K562 (cell line): ENCODE results near the gene SPEM1. TPM values are rescaled to one million over a fixed set of nuclear protein-coding genes. Genes with fewer than 3 reads are reported as not detected.

Experiments used
- ATAC-seq: fragments of 200-7000 bp; cut with Tn5 transposase; 3 replicates; pipeline ENCODE4 v1.9.1; 2020; ENCODE audit warnings: moderate library complexity
- BruUV-seq: library from RNA; stranded (reverse); fragments of 400-500 nt; replicated peaks from 2 replicates; lab custom pipeline; 2021; lab: Mats Ljungman, UMichigan
- CTCF ChIA-PET: fragments of 300-600 bp; formaldehyde crosslinking; extraction: SDS; loops from one replicate; lab custom pipeline; 2021; ENCODE audit warnings: low intra/inter-chr PET ratio; lab: Yijun Ruan, JAX
- POLR2A ChIA-PET: fragments of 300-600, 350-650 bp; sonication (Branson Sonifier 250); formaldehyde crosslinking; extraction: SDS; loops from one replicate; lab custom pipeline; 2021; ENCODE audit warnings: antibody characterized with exemption, inconsistent platforms; lab: Yijun Ruan, JAX
- DNase-seq, 4 experiments: peaks; one replicate each; pipeline versions ENCODE4 v3.0.0 to v3.0.0-alpha.2; 2011 to 2018; ENCODE audit warnings: low spot score in 3 of 4, mixed read lengths in 3 of 4; ENCODE audit errors: extremely low read depth in 1 of 4
- FAIRE-seq: peaks from 2 replicates; lab custom pipeline; 2011; peaks lifted over from hg19 to GRCh38; lab: Jason Lieb, UNC
- H2AFZ ChIP-seq: 2 replicates; pipeline ENCODE4 v1.6.0; 2011; ENCODE audit warnings: low read depth, low read length, control low read depth, inconsistent platforms
- H3K27ac ChIP-seq: fragments of 200-600 bp; 3 replicates; pipeline ENCODE4 v1.8.0; 2011; ENCODE audit warnings: low read depth, mild to moderate bottlenecking, control low read depth, inconsistent platforms, low read length, moderate library complexity, mixed read lengths; ENCODE audit errors: extremely low read depth
- H3K27me3 ChIP-seq, 2 experiments: fragments of 300-600 bp in 1 of 2; 2 replicates in 1 of 2; 3 replicates in 1 of 2; pipeline versions ENCODE4 v1.6.0 to v1.8.0; 2011; ENCODE audit warnings: inconsistent platforms in 2 of 2, low read length in 2 of 2, mild to moderate bottlenecking in 1 of 2, mixed read lengths in 1 of 2, moderate library complexity in 1 of 2; ENCODE audit not compliant: control insufficient read depth in 2 of 2, insufficient read depth in 2 of 2
- H3K36me3 ChIP-seq: fragments of 300-600 bp; 3 replicates; pipeline ENCODE4 v1.8.0; 2011; ENCODE audit warnings: mild to moderate bottlenecking, low read length, inconsistent platforms; ENCODE audit not compliant: control insufficient read depth, insufficient read depth
- H3K4me1 ChIP-seq, 2 experiments: fragments of 200-600 bp in 1 of 2; replicated peaks in 1 of 2; 2 replicates in 1 of 2; 3 replicates in 1 of 2; pipeline versions ENCODE4 v1.5.1 to v1.8.0; 2011; ENCODE audit warnings: inconsistent platforms in 2 of 2, low read length in 2 of 2, mild to moderate bottlenecking in 1 of 2, mixed read lengths in 1 of 2, moderate library complexity in 1 of 2; ENCODE audit not compliant: control insufficient read depth in 2 of 2, insufficient read depth in 2 of 2
- H3K4me2 ChIP-seq: 2 replicates; pipeline ENCODE4 v1.6.1; 2011; ENCODE audit warnings: low read length, control low read depth, inconsistent platforms, mixed read lengths; ENCODE audit not compliant: insufficient read depth
- H3K4me3 ChIP-seq: fragments of 200-600 bp; sonication (generic), shearing (Covaris generic); 2 replicates; pipeline ENCODE4 v1.5.1; 2016; ENCODE audit warnings: control low read depth, inconsistent platforms
- H3K79me2 ChIP-seq: fragments of 200-600 bp; 3 replicates; pipeline ENCODE4 v1.8.0; 2011; ENCODE audit warnings: low read length, inconsistent platforms; ENCODE audit not compliant: control insufficient read depth, insufficient read depth
- H3K9ac ChIP-seq, 2 experiments: 2 replicates each; pipeline versions ENCODE4 v1.6.0 to v1.6.1; 2011; ENCODE audit warnings: low read depth in 2 of 2, low read length in 2 of 2, control low read depth in 1 of 2, inconsistent platforms in 1 of 2, mild to moderate bottlenecking in 1 of 2, mixed read lengths in 1 of 2; ENCODE audit not compliant: insufficient read depth in 1 of 2
- H3K9me1 ChIP-seq: one replicate; pipeline ENCODE4 v1.6.0; 2011; ENCODE audit warnings: inconsistent platforms, mild to moderate bottlenecking, low read length, moderate library complexity; ENCODE audit not compliant: control insufficient read depth, insufficient read depth
- H3K9me3 ChIP-seq: replicated peaks from 2 replicates; pipeline ENCODE4 v1.5.1; 2011; ENCODE audit warnings: low read depth, low read length, inconsistent platforms; ENCODE audit not compliant: control insufficient read depth, insufficient read depth
- H4K20me1 ChIP-seq: replicated peaks from 2 replicates; pipeline ENCODE4 v1.6.1; 2011; ENCODE audit warnings: low read length, inconsistent platforms, mixed read lengths; ENCODE audit not compliant: control insufficient read depth, insufficient read depth
- FOS ChIP-seq: IDR thresholded peaks from 3 replicates; pipeline ENCODE4 v1.6.1; 2011; ENCODE audit not compliant: insufficient read length; ENCODE audit errors: extremely low read depth
- FUS ChIP-seq: fragments of 200-400 bp; formaldehyde crosslinking; optimal IDR thresholded peaks from 2 replicates; pipeline ENCODE3; 2017; ENCODE audit warnings: low read depth, low read length
- IFI16 ChIP-seq: fragments of 250-450 bp; sonication (Bioruptor Pico); IDR thresholded peaks from 2 replicates; pipeline ENCODE4 v2.1.2; 2022; ENCODE audit warnings: mild to moderate bottlenecking, inconsistent platforms
- KDM2B ChIP-seq: fragments of 250-450 bp; sonication (Bioruptor Pico); IDR thresholded peaks from 2 replicates; pipeline ENCODE4 v1.8.0; 2021; ENCODE audit warnings: mild to moderate bottlenecking, moderate library complexity
- MCM3 ChIP-seq: fragments of 450-650 bp; IDR thresholded peaks from 2 replicates; pipeline ENCODE4 v1.6.1; 2016
- MEIS2 ChIP-seq: fragments of 450-650 bp; IDR thresholded peaks from 2 replicates; pipeline ENCODE4 v1.6.1; 2014; ENCODE audit warnings: mild to moderate bottlenecking; ENCODE audit not compliant: partially characterized antibody
- MYC ChIP-seq, 2 experiments: fragments of 250-450 bp in 1 of 2; sonication (Bioruptor Pico) in 1 of 2; IDR thresholded peaks; 2 replicates each; pipeline versions ENCODE4 v1.5.1 to v1.6.1; 2012 to 2021; ENCODE audit warnings: low read depth in 2 of 2, borderline replicate concordance in 1 of 2, improper control_type of control experiment in 1 of 2, low read length in 1 of 2, mild to moderate bottlenecking in 1 of 2, moderate library complexity in 1 of 2
- RBM15 ChIP-seq: fragments of 200-400 bp; formaldehyde crosslinking; IDR thresholded peaks from 2 replicates; pipeline ENCODE4 v1.6.1; 2018; ENCODE audit warnings: mild to moderate bottlenecking, low read length, moderate library complexity; ENCODE audit not compliant: insufficient read depth
- SIN3A ChIP-seq, 2 experiments: fragments of 150-350 bp in 1 of 2; IDR thresholded peaks; 2 replicates each; pipeline ENCODE4 v1.6.1; 2011 to 2016; ENCODE audit warnings: borderline replicate concordance in 2 of 2, low read depth in 2 of 2, low read length in 2 of 2, mild to moderate bottlenecking in 2 of 2, moderate library complexity in 2 of 2; ENCODE audit not compliant: control insufficient read depth in 1 of 2
- TAF1 ChIP-seq: IDR thresholded peaks from 2 replicates; pipeline ENCODE4 v1.6.1; 2011; ENCODE audit warnings: mild to moderate bottlenecking, low read length, moderate library complexity; ENCODE audit not compliant: insufficient read depth, control insufficient read depth, severe bottlenecking; ENCODE audit errors: extremely low read depth
- TAF15 ChIP-seq: fragments of 200-400 bp; formaldehyde crosslinking; IDR thresholded peaks from 2 replicates; pipeline ENCODE4 v1.6.1; 2017; ENCODE audit warnings: mild to moderate bottlenecking, low read depth, low read length, moderate library complexity
- ZKSCAN8 ChIP-seq: fragments of 200-800 bp; sonication (Bioruptor generic); IDR thresholded peaks from 2 replicates; pipeline ENCODE4 v1.6.1; 2016; ENCODE audit warnings: missing genetic modification characterization, missing compliant biosample characterization
- ZNF444 ChIP-seq: fragments of 250-450 bp; sonication (Bioruptor Pico); IDR thresholded peaks from 2 replicates; pipeline ENCODE4 v1.4.0; 2020; ENCODE audit warnings: mild to moderate bottlenecking, moderate library complexity
- ZNF586 ChIP-seq: fragments of 450-650 bp; formaldehyde crosslinking; conservative IDR thresholded peaks from 2 replicates; pipeline ENCODE4 v1.4.0; 2020; ENCODE audit warnings: mild to moderate bottlenecking, moderate library complexity
- WGBS: fragments of 100-300 bp; shearing (Covaris generic); methylation state at CpG from one replicate; pipeline ENCODE4 v1.1.6; 2016; ENCODE audit warnings: low coverage, mixed read lengths; ENCODE audit not compliant: insufficient coverage; ENCODE audit errors: missing lambda C conversion rate; 5-methylcytosine and 5-hydroxymethylcytosine counted together
- in situ Hi-C: fragments of 300-500 bp; cut with MboI; formaldehyde crosslinking; loops from 4 replicates; pipeline ENCODE4 v1.15.0; 2018; ENCODE audit warnings: inconsistent platforms, mixed read lengths
- intact Hi-C: fragments of 100-400 bp; cut with micrococcal nuclease; formaldehyde crosslinking; loops from 2 replicates; pipeline ENCODE4 v1.14.2; 2022
- polyA plus RNA-seq, 8 experiments: library from polyadenylated mRNA; depleted of rRNA in 4 of 8; stranded (reverse) in 5 of 8; unstranded in 3 of 8; fragments of >200 nt; fragmentation: Nextera tagmentation in 2 of 8; fragmentation: Illumina TruSeq in 1 of 8; extraction: Ambion mirVana in 2 of 8; extraction: Trizol in 1 of 8; gene quantifications; 2 replicates each; pipeline versions ENCODE4 v1.2.1 to v1.2.3, GENCODE V29; 2011 to 2014; ENCODE audit warnings: inconsistent platforms in 1 of 8, missing spikeins in 1 of 8
- total RNA-seq, 7 experiments: library from RNA; depleted of rRNA in 6 of 7; stranded (reverse); fragments of >200 nt in 6 of 7; fragmentation: Illumina TruSeq in 2 of 7; extraction: Trizol in 2 of 7; gene quantifications; 2 replicates each; pipeline versions ENCODE4 v1.2.1 to v1.2.3, GENCODE V29; 2011 to 2021; ENCODE audit warnings: low replicate concordance in 1 of 7
- TF ChIP-seq, protein P1 (sequence below): sonication (generic); formaldehyde crosslinking; IDR thresholded peaks from 2 replicates; pipeline ENCODE4 v1.8.0; 2022; ENCODE audit warnings: missing genetic modification reagents, mild to moderate bottlenecking, moderate library complexity, borderline replicate concordance
- TF ChIP-seq, protein P2 (sequence below): sonication (generic); formaldehyde crosslinking; IDR thresholded peaks from 2 replicates; pipeline ENCODE4 v1.8.1; 2023; ENCODE audit warnings: mild to moderate bottlenecking, missing genetic modification reagents, moderate library complexity
- TF ChIP-seq, protein P3 (sequence below): fragments of 250-450 bp; sonication (Bioruptor Pico); IDR thresholded peaks from 2 replicates; pipeline ENCODE4 v1.5.0; 2020; ENCODE audit warnings: mild to moderate bottlenecking

Gene SPEM1
- total and polyA plus RNA-seq, 9 of the 15 experiments (the other 6 are each of a cell fraction or from before 2014, with no cell fraction given): not detected

DNA sequence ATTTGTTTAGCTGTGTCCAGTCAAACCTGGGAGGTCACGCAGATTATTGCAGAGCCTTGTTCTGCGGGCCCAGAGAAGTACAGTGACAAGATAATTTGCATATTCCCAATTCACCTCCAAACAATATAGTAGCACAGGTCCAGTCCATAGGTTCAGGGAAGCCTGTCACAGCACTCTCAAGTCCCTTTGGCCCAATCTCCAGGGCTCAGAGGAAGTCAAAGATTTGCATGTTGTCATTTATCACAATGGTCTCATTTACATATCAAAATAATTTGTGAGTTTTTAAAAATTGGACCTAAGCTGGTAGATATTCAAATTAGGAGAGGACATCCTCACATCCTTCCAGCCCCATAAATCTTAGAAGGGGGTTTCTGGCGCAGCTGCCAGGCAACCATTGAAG is 47.4 kb downstream of the SPEM1 start:
- H3K27ac ChIP-seq: peak overlapping the region; percentile 70
- peaks cover 30% of the 10 kb centered on the region; the same call in 1 of the 3 replicates for H3K36me3 ChIP-seq
- ATAC-seq (no peak), FAIRE-seq (no peak), DNase-seq (no peak)
- no peak overlapping the region for H2AFZ ChIP-seq
- H4K20me1 ChIP-seq: no peaks in the 10 kb centered on the region
- POLR2A ChIA-PET: interaction anchor here (0.6 to 3.2 kb wide), 5 partner anchors 11 to 395 kb away, joined by 3 to 10 read pairs (median 3); partner anchors contain the start of genes POLR2A, SLC35G6 and ZBTB4
- TF ChIP-seq IFI16 (CRISPR knock-in tag) (no peak), FUS (no peak), MCM3 (no peak), MYC (IDR thresholded peaks at IDR 0.05; ENCODE audit: low read depth, low read length) (no peak), MYC (CRISPR knock-in tag; IDR thresholded peaks at IDR 0.05; ENCODE audit: borderline replicate concordance, low read depth) (no peak), ZKSCAN8 (CRISPR knock-in tag) (no peak), ZNF586 (no peak), KDM2B (CRISPR knock-in tag) (no peak), TAF1 (no peak), FOS (no peak), ZNF444 (CRISPR knock-in tag) (no peak), SIN3A (IDR thresholded peaks at IDR 0.05; ENCODE audit: borderline replicate concordance in 2 of 2, control insufficient read depth in 1 of 2, low read depth in 2 of 2, low read length in 2 of 2) (no peak), RBM15 (no peak), MEIS2 (no peak), TAF15 (no peak)
- TF ChIP-seq, protein P1, sequence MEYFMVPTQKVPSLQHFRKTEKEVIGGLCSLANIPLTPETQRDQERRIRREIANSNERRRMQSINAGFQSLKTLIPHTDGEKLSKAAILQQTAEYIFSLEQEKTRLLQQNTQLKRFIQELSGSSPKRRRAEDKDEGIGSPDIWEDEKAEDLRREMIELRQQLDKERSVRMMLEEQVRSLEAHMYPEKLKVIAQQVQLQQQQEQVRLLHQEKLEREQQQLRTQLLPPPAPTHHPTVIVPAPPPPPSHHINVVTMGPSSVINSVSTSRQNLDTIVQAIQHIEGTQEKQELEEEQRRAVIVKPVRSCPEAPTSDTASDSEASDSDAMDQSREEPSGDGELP (CRISPR knock-in tag): no peak
- TF ChIP-seq, protein P2, sequence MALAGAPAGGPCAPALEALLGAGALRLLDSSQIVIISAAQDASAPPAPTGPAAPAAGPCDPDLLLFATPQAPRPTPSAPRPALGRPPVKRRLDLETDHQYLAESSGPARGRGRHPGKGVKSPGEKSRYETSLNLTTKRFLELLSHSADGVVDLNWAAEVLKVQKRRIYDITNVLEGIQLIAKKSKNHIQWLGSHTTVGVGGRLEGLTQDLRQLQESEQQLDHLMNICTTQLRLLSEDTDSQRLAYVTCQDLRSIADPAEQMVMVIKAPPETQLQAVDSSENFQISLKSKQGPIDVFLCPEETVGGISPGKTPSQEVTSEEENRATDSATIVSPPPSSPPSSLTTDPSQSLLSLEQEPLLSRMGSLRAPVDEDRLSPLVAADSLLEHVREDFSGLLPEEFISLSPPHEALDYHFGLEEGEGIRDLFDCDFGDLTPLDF (CRISPR knock-in tag): no peak
- TF ChIP-seq, protein P3, sequence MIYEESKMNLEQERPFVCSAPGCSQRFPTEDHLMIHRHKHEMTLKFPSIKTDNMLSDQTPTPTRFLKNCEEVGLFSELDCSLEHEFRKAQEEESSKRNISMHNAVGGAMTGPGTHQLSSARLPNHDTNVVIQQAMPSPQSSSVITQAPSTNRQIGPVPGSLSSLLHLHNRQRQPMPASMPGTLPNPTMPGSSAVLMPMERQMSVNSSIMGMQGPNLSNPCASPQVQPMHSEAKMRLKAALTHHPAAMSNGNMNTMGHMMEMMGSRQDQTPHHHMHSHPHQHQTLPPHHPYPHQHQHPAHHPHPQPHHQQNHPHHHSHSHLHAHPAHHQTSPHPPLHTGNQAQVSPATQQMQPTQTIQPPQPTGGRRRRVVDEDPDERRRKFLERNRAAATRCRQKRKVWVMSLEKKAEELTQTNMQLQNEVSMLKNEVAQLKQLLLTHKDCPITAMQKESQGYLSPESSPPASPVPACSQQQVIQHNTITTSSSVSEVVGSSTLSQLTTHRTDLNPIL (CRISPR knock-in tag): no peak
- in situ Hi-C loops (no loop called here), intact Hi-C loops (no loop called here)
- peaks cover 8 to 28% of the 10 kb centered on the region in 2 experiments for H3K4me1 ChIP-seq
- H3K9ac ChIP-seq: peak overlapping the region in 1 of 2 experiments; percentile 55; a peak in 2 of 4 replicates
- no peaks in the 10 kb centered on the region for H3K9me1 ChIP-seq
- CTCF ChIA-PET: no interaction called here
- no peak overlapping the region for H3K4me3 ChIP-seq
- WGBS: 83% methylated on average over 3 of the region's 3 CpGs
- no peaks in the 10 kb centered on the region for H3K27me3 ChIP-seq
- H3K79me2 ChIP-seq: peaks cover 22% of the 10 kb centered on the region
- no peaks in the 10 kb centered on the region for H3K9me3 ChIP-seq
- H3K4me2 ChIP-seq: no peak overlapping the region
- no TSS peak for BruUV-seq
